ENCODE measurements around the gene RGL3. TPM values are rescaled to one million over a fixed set of nuclear protein-coding genes. Genes with fewer than 3 reads are reported as not detected.
A peak's percentile ranks its signal among the peaks of the same experiment; 100 is the strongest.

Gene RGL3
- total and polyA plus RNA-seq, 12 donors, result 1.2 to 37.5 (median 3.5) TPM

DNA sequence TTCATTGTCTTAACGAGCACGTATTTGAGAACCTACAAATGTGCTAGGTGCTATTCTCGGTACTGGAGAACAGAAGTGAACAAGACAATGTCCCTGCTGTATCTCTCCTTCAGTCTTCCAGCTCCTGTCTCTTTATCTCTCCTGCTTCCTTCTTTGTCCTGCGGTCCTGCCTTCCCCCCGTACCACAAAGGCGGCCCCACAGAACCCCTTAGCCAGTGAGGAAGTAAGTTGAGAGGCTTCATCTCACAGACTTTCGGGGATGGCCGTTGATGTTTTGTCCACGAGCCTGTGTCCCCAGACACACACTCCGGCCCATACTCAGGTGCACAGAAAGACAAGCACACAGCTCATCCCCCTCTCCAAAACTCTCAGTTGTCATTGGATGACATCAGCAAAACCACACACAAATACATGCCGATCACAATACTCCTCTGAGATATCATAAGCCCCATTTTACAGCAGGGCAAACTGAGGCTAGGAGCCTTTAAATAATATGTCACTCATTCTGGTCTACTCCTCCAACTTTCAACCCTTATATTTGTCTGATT is 45.2 kb downstream of the RGL3 start:
- Histone ChIP-seq H3K4me1 (peaks cover 3 to 44% (median 30%) of the 10 kb centered on the region in 9 donors), H3K36me3 (peaks cover 0 to 23% (median 0%) of the 10 kb centered on the region in 9 donors), H3K27me3 (no peaks in the 10 kb centered on the region), H3K4me3 (peak overlapping the region in 9 of 10 donors; percentile 41 to 80 (median 70)), H3K27ac (peak overlapping the region in 9 of 10 donors; percentile 87 to 97 (median 95)), H3K9me3 (no peaks in the 10 kb centered on the region)
- no peak for DNase-seq
- 35 to 40% methylated on average over 11 of the region's 11 CpGs for WGBS, 2 donors
- ATAC-seq, result no peak
- intact Hi-C loops (cut with DNase I), result loop anchor here in 3 of 10 donors (1.0 to 10.0 kb wide), 5 partner anchors 28 to 221 kb away; partner anchors contain the start of genes CCDC159 (in 1 of the 3), ODAD3 (in 1 of the 3), PRKCSH (in 1 of the 3) and RAB3D (in 1 of the 3)
- TF ChIP-seq, protein P1, sequence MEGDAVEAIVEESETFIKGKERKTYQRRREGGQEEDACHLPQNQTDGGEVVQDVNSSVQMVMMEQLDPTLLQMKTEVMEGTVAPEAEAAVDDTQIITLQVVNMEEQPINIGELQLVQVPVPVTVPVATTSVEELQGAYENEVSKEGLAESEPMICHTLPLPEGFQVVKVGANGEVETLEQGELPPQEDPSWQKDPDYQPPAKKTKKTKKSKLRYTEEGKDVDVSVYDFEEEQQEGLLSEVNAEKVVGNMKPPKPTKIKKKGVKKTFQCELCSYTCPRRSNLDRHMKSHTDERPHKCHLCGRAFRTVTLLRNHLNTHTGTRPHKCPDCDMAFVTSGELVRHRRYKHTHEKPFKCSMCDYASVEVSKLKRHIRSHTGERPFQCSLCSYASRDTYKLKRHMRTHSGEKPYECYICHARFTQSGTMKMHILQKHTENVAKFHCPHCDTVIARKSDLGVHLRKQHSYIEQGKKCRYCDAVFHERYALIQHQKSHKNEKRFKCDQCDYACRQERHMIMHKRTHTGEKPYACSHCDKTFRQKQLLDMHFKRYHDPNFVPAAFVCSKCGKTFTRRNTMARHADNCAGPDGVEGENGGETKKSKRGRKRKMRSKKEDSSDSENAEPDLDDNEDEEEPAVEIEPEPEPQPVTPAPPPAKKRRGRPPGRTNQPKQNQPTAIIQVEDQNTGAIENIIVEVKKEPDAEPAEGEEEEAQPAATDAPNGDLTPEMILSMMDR (IDR thresholded peaks at IDR 0.05), result no peak

DNA sequence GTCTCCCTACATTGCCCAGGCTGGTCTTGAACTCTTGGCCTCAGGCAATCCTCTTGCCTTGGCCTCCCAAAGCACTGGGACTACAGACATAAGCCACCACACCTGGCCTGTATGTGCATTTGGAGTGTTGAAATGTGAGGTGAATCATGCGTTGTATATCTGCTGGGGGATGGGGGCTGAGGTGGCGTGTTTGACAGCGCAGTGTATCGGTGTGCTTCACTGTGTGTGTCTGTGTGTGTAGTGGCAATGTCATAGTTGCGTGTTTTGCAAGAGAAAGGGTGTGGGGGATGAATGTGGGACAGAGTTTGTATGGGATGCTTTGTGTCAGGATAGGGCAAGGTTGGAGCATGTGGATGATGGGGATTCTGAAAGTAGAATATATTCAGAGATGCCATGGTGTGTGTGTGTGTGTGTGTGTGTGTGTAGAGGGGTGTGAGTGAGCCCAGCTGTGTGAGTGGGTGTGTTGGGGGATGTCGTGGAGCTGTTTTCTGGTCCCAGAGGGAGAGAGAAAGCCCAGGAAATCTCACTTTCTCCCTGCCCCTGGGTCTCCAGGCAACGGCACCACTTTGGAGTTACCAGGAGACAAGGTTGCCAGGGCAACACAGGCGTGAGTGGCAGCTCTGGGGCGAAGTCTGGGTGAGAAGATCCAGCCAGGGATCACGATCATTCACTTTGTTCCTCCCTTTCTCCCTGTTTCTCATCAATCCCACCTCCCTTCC is 45.8 kb downstream of the RGL3 start:
- intact Hi-C loops (cut with DNase I), result loop anchor here in 2 of 10 donors (5.0 to 10.0 kb wide), 3 partner anchors 36 to 221 kb away; partner anchors contain the start of genes RAB3D (in 1 of the 2), TSPAN16 (in 1 of the 2) and ZNF627 (in 1 of the 2)
- ATAC-seq (no peak), DNase-seq (no peak)
- H3K36me3 ChIP-seq, result peaks cover 0 to 21% (median 0%) of the 10 kb centered on the region in 9 donors
- H3K27ac ChIP-seq, result no peak overlapping the region
- TF ChIP-seq, protein P1 (IDR thresholded peaks at IDR 0.05), result no peak
- H3K27me3 ChIP-seq, result no peaks in the 10 kb centered on the region
- WGBS, 2 donors, result 46 to 50% methylated on average over 10 of the region's 10 CpGs
- H3K4me1 ChIP-seq, result peaks cover 3 to 39% (median 30%) of the 10 kb centered on the region in 9 donors
- no peak overlapping the region for H3K4me3 ChIP-seq
- H3K9me3 ChIP-seq, result no peaks in the 10 kb centered on the region

DNA sequence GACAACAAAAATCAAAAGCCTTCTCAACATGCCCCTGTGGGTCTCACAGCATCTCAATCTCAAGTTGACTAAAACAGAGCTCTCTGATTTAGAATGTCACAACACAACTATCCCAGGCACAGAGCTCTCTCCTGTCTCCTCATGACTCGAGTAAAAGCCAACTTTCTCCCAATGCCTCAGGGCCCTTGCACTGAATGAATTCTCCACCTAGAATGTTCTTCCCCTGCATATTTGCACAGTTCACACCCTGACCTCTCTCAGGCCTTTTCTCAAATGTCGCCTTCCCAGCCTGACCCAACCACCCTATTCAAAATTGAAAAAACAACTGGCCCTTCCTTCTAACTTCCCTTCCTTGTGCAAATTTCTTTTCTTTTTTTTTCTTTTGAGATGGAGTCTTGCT is 48.4 kb downstream of the RGL3 start:
- TF ChIP-seq, protein P1 (IDR thresholded peaks at IDR 0.05), result no peak
- WGBS, 2 donors, result 86 to 95% methylated on average over 2 of the region's 2 CpGs
- intact Hi-C loops (cut with DNase I), result loop anchor here in 2 of 10 donors (5.0 to 10.0 kb wide), 3 partner anchors 33 to 224 kb away; partner anchors contain the start of genes RAB3D (in 1 of the 2), TSPAN16 (in 1 of the 2) and ZNF627 (in 1 of the 2)
- H3K9me3 ChIP-seq, result no peaks in the 10 kb centered on the region
- H3K4me1 ChIP-seq, result peaks cover 0 to 14% (median 12%) of the 10 kb centered on the region in 9 donors
- peaks cover 0 to 30% (median 0%) of the 10 kb centered on the region in 9 donors for H3K36me3 ChIP-seq
- H3K4me3 ChIP-seq, result no peak overlapping the region
- ATAC-seq (no peak), DNase-seq (no peak)
- no peak overlapping the region for H3K27ac ChIP-seq
- no peaks in the 10 kb centered on the region for H3K27me3 ChIP-seq

DNA sequence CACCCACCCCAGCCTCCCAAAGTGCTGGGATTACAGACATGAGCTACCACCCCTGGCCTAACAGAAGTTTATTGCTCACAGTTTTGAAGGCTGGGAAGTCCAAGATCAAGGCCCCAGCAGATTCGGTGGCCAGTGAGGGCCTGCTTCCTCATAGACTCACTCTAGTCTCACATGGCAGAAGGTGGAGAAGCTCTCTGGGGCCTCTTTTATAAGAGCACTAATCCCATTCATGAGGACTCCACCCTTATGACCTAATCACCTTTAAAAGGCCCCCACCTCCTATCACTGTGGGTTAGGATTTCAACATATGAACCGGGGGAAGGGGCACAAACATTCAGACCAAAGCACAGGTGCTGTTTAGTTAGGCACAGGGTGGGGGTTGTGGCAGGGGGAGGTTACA is 51.6 kb downstream of the RGL3 start:
- ATAC-seq (no peak), DNase-seq (no peak)
- Histone ChIP-seq H3K27me3 (no peaks in the 10 kb centered on the region), H3K4me3 (no peak overlapping the region), H3K36me3 (peaks cover 0 to 60% (median 0%) of the 10 kb centered on the region in 9 donors), H3K9me3 (no peaks in the 10 kb centered on the region), H3K27ac (no peak overlapping the region), H3K4me1 (peaks cover 0 to 5% (median 0%) of the 10 kb centered on the region in 9 donors)
- TF ChIP-seq, protein P1 (IDR thresholded peaks at IDR 0.05), result no peak
- WGBS, 2 donors, result 83 to 91% methylated on average over 2 of the region's 2 CpGs
- intact Hi-C loops (cut with DNase I), result no loop called here

All from heart right ventricle (tissue), 16 donors.